GM21825 (cell line): Measurements from ENCODE around the gene DEPDC5.

Source experiments
- ATAC-seq: cut with Tn5 transposase; IDR thresholded peaks from one replicate; pipeline ENCODE4 v1.9.1; 2021; ENCODE audit warnings: mild to moderate bottlenecking, moderate library complexity; ENCODE audit not compliant: unreplicated experiment

Gene DEPDC5

GRCh38 chr22:31891366-31892079 lies 137.7 kb downstream of the DEPDC5 start:
- ATAC-seq = no peak

- no peak for ATAC-seq
Observed at GRCh38 chr22:31892080-31892433, 138.2 kb downstream of the DEPDC5 start.

GRCh38 chr22:31893460-31893859 lies 139.6 kb downstream of the DEPDC5 start:
- ATAC-seq = no peak

- no peak for ATAC-seq
Observed at GRCh38 chr22:31895411-31896123, 141.7 kb downstream of the DEPDC5 start.

- ATAC-seq = no peak
Observed at GRCh38 chr22:31896472-31896871, 142.7 kb downstream of the DEPDC5 start.

GRCh38 chr22:31897842-31898805 lies 144.3 kb downstream of the DEPDC5 start:
- no peak for ATAC-seq

GRCh38 chr22:31898926-31899325 lies 145.1 kb downstream of the DEPDC5 start:
- ATAC-seq = no peak

- ATAC-seq = no peak
Observed at GRCh38 chr22:31899669-31900068, 145.8 kb downstream of the DEPDC5 start.

- ATAC-seq = no peak
Observed at GRCh38 chr22:31901388-31902137, 147.7 kb downstream of the DEPDC5 start.

- no peak for ATAC-seq
Observed at GRCh38 chr22:31904651-31905050, 150.8 kb downstream of the DEPDC5 start.

- no peak for ATAC-seq
Observed at GRCh38 chr22:31905356-31905755, 151.5 kb downstream of the DEPDC5 start.

- ATAC-seq = no peak
Observed at GRCh38 chr22:31906086-31906485, 152.3 kb downstream of the DEPDC5 start.

- ATAC-seq = no peak
Observed at GRCh38 chr22:31906569-31906968, 152.8 kb downstream of the DEPDC5 start.

- no peak for ATAC-seq
Observed at GRCh38 chr22:31909977-31910376, 156.2 kb downstream of the DEPDC5 start.

- ATAC-seq = no peak
Observed at GRCh38 chr22:31911565-31912406, 158.0 kb downstream of the DEPDC5 start.

- ATAC-seq = no peak
Observed at GRCh38 chr22:31912407-31912743, 158.6 kb downstream of the DEPDC5 start.

- ATAC-seq = no peak
Observed at GRCh38 chr22:31915586-31915985, 161.8 kb downstream of the DEPDC5 start.

- ATAC-seq = peak; percentile 64
Observed at GRCh38 chr22:31917227-31917921, 163.6 kb downstream of the DEPDC5 start.

- ATAC-seq = no peak
Observed at GRCh38 chr22:31919730-31920129, 165.9 kb downstream of the DEPDC5 start.
